ENCODE measurements around the gene CNGA1.

DNA sequence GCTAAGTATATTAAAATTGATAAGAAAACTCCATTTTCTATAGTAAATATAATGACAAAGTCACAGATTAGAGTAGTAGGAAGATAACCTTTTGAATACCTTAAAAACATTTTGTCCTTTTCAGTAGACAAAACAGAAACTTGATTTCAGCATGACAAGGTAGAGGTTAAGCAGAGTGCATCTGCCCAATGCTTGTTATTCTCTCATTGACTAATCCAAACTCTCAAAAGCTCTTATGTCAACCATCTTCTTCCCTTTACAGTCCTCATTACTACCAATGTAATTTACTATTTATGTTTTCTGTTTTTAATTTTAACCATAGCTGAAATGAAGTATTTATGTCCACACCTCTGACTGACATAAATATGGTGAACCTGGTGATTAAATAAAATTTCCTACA lies 11.2 kb upstream of the CNGA1 start:
- no peak for TF ChIP-seq CTCF (IDR thresholded peaks at IDR 0.05)
- TF ChIP-seq POLR2A (IDR thresholded peaks at IDR 0.05), result no peak

Measured in esophagus squamous epithelium (tissue), 4 donors.